Stromal cell of bone marrow (primary cell): ENCODE results near the gene NKAPD1.
"Not testable (repeated sequence)": the region's sequence is repeated elsewhere in the genome, so short reads cannot be mapped to it uniquely, and the experiment has no call there.

Source experiments
- DNase-seq: peaks from one replicate; pipeline ENCODE4 v3.0.0-alpha.2; 2012; ENCODE audit warnings: low read depth

The NKAPD1 gene, protein sequence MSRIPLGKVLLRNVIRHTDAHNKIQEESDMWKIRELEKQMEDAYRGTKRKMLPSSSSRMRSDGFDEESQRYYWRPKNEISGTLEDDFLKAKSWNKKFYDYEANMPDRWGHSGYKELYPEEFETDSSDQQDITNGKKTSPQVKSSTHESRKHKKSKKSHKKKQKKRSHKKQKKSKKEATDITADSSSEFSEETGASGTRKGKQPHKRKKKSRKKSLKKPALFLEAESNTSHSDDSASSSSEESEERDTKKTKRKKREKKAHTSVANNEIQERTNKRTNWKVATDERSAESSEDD

GRCh38 chr11:112073941-112074811 lies at the start of gene NKAPD1, which contains the start of gene PIH1D2:
NKAPD1 (plus strand) TSS chr11:112074299; CDS start chr11:112075575, 1,276 bp downstream.
PIH1D2 (minus strand) TSS chr11:112074017; CDS start chr11:112073174, 843 bp downstream.
- peak; percentile 80 for DNase-seq

DNA sequence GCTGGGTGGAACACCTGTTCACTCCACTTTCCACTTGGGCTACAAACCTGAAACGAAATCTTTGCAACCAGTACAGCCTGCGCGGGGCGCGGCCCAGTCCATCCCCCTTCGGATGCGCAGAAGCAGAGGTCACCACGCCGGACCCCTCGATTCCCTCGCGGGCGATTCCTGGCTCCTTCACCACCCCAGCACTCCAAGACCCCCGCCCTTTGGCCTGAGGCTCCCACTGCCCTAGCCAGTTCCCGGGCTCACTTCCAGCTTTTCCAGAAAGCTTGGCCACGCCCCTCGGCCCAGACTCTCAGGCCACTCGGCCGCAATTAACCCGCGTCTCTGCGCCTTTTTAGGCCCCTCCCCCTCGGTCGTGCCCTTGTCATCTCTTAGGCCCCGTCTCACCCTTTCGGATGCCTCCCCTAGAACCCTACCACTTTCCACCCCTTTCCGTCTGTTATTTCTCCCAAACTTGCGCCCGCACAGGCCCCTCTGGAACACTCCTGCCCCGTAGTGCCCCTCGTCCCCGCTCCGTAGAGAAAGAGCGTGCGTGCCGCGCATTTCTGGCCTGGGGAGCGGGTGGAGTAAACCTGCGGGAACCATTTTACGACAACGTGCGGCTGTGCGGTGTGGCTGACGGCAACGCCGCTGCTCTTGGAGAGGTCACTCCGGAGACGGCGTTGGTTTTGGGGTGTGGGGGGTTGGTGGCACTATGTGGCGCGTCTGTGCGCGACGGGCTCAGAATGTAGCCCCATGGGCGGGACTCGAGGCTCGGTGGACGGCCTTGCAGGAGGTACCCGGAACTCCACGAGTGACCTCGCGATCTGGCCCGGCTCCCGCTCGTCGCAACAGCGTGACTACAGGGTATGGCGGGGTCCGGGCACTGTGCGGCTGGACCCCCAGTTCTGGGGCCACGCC lies 49.1 kb upstream of the NKAPD1 start, which contains the start of gene DLAT:
TSS of gene DLAT (plus strand) at position 636 of the 906 bp plus-strand sequence. CDS start at position 701, 65 bp downstream.
- DNase-seq = peak; percentile 56

GRCh38 chr11:112025707-112026106 lies 48.4 kb upstream of the NKAPD1 start:
- DNase-seq = no peak

DNA sequence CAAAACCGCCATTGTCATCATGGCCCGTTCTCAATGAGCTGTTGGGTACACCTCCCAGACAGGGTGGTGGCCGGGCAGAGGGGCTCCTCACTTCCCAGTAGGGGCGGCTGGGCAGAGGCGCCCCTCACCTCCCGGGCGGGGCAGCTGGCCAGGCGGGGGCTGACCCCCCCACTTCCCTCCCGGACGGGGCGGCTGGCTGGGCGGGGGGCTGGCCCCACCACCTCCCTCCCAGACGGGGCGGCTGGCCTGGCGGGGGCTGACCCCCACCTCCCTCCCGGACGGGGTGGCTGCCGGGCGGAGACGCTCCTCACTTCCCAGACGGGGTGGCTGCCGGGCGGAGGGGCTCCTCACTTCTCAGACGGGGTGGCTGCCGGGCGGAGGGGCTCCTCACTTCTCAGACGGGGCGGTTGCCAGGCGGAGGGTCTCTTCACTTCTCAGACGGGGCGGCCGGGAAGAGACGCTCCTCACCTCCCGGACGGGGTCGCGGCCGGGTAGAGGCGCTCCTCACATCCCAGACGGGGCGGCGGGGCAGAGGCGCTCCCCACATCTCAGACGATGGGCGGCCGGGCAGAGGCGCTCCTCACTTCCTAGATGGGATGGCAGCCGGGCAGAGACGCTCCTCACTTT lies 47.2 kb upstream of the NKAPD1 start:
- DNase-seq = not testable (repeated sequence)

- no peak for DNase-seq
These were observed 44.6 kb upstream of the NKAPD1 start for GRCh38 chr11:112029460-112029859.

- DNase-seq = no peak
These were observed 40.2 kb upstream of the NKAPD1 start for GRCh38 chr11:112033902-112034301.

GRCh38 chr11:112037527-112037926 lies 36.6 kb upstream of the NKAPD1 start:
- no peak for DNase-seq

- no peak for DNase-seq
These were observed 31.7 kb upstream of the NKAPD1 start for GRCh38 chr11:112042161-112042960.

GRCh38 chr11:112042961-112043304 lies 31.2 kb upstream of the NKAPD1 start:
- DNase-seq = no peak

- no peak for DNase-seq
These were observed 29.1 kb upstream of the NKAPD1 start for GRCh38 chr11:112044961-112045360.

- not testable (repeated sequence) for DNase-seq
These were observed 27.5 kb upstream of the NKAPD1 start for GRCh38 chr11:112046647-112047046.

GRCh38 chr11:112048256-112048655 lies 25.8 kb upstream of the NKAPD1 start:
- DNase-seq = not testable (repeated sequence)

GRCh38 chr11:112049777-112050176 lies 24.3 kb upstream of the NKAPD1 start:
- DNase-seq = no peak

DNA sequence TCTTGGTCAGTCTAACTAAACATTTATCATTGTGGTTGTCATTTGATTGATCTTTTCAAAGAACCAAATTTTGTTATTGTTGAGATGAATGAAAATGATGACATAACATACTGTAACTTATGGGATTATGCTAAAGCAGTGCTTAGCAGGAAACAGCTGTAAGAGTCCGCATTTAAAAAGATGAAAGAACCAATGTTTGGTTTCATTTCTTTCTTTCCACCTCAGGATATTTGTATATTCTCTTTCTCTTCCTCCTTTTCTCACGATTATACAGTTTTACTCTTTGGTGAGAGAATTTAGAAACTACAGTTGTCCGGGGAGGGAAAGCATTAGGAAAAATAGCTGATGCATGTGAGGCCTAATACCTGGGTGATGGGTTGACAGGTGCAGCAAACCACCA lies 23.4 kb upstream of the NKAPD1 start:
- DNase-seq = no peak

DNA sequence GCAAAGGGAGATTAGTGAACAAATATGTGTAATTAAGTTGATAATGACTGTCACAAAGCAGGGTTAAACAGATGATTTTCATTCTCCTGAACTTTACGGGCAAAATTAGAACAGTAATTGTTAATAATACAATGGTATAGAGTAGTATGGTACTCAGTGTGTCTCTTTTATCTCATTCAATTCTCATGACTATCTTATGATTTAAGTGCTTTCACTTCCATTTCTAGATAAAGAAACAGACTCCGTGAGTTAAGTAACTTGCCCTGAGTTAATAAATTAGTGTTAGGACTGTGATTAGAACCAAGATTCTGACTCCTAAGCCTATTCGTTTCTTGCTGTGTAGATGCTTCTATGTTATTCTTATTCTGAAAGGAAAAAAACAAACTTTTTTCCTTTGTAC lies 22.3 kb upstream of the NKAPD1 start:
- no peak for DNase-seq

- no peak for DNase-seq
These were observed 16.9 kb upstream of the NKAPD1 start for GRCh38 chr11:112057170-112057569.

- DNase-seq = no peak
These were observed 16.0 kb upstream of the NKAPD1 start for GRCh38 chr11:112058103-112058502.

GRCh38 chr11:112062923-112063322 lies 11.2 kb upstream of the NKAPD1 start:
- DNase-seq = no peak

DNA sequence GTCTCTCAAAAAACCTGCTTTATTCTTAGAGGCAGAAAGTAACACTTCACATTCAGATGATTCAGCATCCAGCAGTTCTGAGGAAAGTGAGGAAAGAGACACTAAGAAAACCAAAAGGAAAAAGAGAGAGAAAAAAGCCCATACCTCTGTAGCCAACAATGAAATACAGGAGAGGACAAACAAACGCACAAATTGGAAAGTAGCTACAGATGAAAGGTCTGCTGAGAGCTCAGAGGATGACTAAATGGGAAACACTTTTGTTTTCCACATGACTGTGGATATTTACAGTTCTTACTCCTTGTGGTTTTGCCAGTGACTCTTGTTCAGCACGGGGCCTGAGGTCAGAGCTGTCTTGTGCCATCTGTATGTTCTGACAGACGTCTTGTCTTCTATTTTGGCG lies 8.6 kb downstream of the NKAPD1 start:
- peak; percentile 20 for DNase-seq

- DNase-seq = no peak
These were observed 11.8 kb downstream of the NKAPD1 start for GRCh38 chr11:112085822-112086421.
